Liver (tissue), 9 donors: Measurements from ENCODE around the gene PTGIS. TPM values are rescaled to one million over a fixed set of nuclear protein-coding genes. Genes with fewer than 3 reads are reported as not detected.

Experiments
- DNase-seq: peaks from one replicate; pipeline ENCODE4 v3.0.0-alpha.2; 2017; ENCODE audit warnings: low spot score
- H3K27ac ChIP-seq, 2 donors: one replicate each; pipeline ENCODE4 v1.7.0; 2013; ENCODE audit warnings: inconsistent platforms in 2 of 2, low read length in 2 of 2, control low read depth in 1 of 2, low read depth in 1 of 2, mild to moderate bottlenecking in 1 of 2
- H3K27me3 ChIP-seq, 4 donors: one replicate each; pipeline versions ENCODE4 v1.6.1 to v1.7.0; 2013; ENCODE audit warnings: low read length in 3 of 4, inconsistent platforms in 1 of 4, mild to moderate bottlenecking in 1 of 4, moderate library complexity in 1 of 4; ENCODE audit not compliant: control insufficient read depth in 4 of 4, insufficient read depth in 4 of 4
- H3K36me3 ChIP-seq, 4 donors: one replicate each; pipeline versions ENCODE4 v1.6.1 to v1.7.0; 2013; ENCODE audit warnings: low read length in 3 of 4, mild to moderate bottlenecking in 3 of 4, low read depth in 1 of 4, moderate library complexity in 1 of 4; ENCODE audit not compliant: control insufficient read depth in 4 of 4, insufficient read depth in 3 of 4
- H3K4me1 ChIP-seq, 4 donors: one replicate each; pipeline versions ENCODE4 v1.6.1 to v1.7.0; 2013; ENCODE audit warnings: low read length in 3 of 4, mild to moderate bottlenecking in 3 of 4, moderate library complexity in 1 of 4; ENCODE audit not compliant: control insufficient read depth in 4 of 4, insufficient read depth in 4 of 4
- H3K4me3 ChIP-seq, 3 donors: one replicate each; pipeline versions ENCODE4 v1.6.1 to v1.7.0; 2013; ENCODE audit warnings: low read length in 3 of 3, control low read depth in 1 of 3, low read depth in 1 of 3, mild to moderate bottlenecking in 1 of 3
- H3K9ac ChIP-seq, 2 donors: one replicate each; pipeline ENCODE4 v1.7.0; 2013; ENCODE audit warnings: low read length in 2 of 2, mild to moderate bottlenecking in 2 of 2, moderate library complexity in 2 of 2, control low read depth in 1 of 2, low read depth in 1 of 2
- H3K9me3 ChIP-seq, 4 donors: one replicate each; pipeline versions ENCODE4 v1.6.1 to v1.7.0; 2013; ENCODE audit warnings: low read length in 3 of 4; ENCODE audit not compliant: control insufficient read depth in 4 of 4
- ATF3 ChIP-seq: IDR thresholded peaks from 2 replicates; pipeline ENCODE4 v1.6.1; 2016; ENCODE audit warnings: antibody characterized with exemption
- EGR1 ChIP-seq, 2 donors: IDR thresholded peaks; 2 replicates each; pipeline ENCODE4 v1.6.1; 2016 to 2018; ENCODE audit warnings: antibody characterized with exemption in 2 of 2, low read depth in 2 of 2
- FOXA2 ChIP-seq: IDR thresholded peaks from 2 replicates; pipeline ENCODE4 v1.6.1; 2016; ENCODE audit warnings: antibody characterized with exemption
- GABPA ChIP-seq, 2 donors: IDR thresholded peaks in 1 of 2; conservative IDR thresholded peaks in 1 of 2; 2 replicates each; pipeline ENCODE4 v1.6.1; 2016; ENCODE audit warnings: antibody characterized with exemption in 2 of 2, mild to moderate bottlenecking in 1 of 2, moderate library complexity in 1 of 2
- HNF4A ChIP-seq, 2 donors: conservative IDR thresholded peaks; 2 replicates each; pipeline ENCODE4 v1.6.1; 2016; ENCODE audit warnings: antibody characterized with exemption in 2 of 2, mild to moderate bottlenecking in 2 of 2
- HNF4G ChIP-seq: IDR thresholded peaks from 2 replicates; pipeline ENCODE4 v1.6.1; 2016; ENCODE audit warnings: antibody characterized with exemption
- JUND ChIP-seq, 2 donors: IDR thresholded peaks; 2 replicates each; pipeline ENCODE4 v1.6.1; 2016; ENCODE audit warnings: antibody characterized with exemption in 2 of 2
- MAX ChIP-seq: IDR thresholded peaks from 2 replicates; pipeline ENCODE4 v1.6.1; 2016; ENCODE audit warnings: antibody characterized with exemption
- NR2F2 ChIP-seq: IDR thresholded peaks from 2 replicates; pipeline ENCODE4 v1.6.1; 2016; ENCODE audit warnings: antibody characterized with exemption
- RAD21 ChIP-seq, 2 donors: IDR thresholded peaks; 2 replicates each; pipeline ENCODE4 v1.6.1; 2016; ENCODE audit warnings: antibody characterized with exemption in 2 of 2, mild to moderate bottlenecking in 2 of 2
- REST ChIP-seq: IDR thresholded peaks from 2 replicates; pipeline ENCODE4 v1.6.1; 2016; ENCODE audit warnings: antibody characterized with exemption, mild to moderate bottlenecking
- RXRA ChIP-seq, 2 donors: IDR thresholded peaks; 2 replicates each; pipeline ENCODE4 v1.6.1; 2017 to 2018; ENCODE audit warnings: antibody characterized with exemption in 2 of 2, mild to moderate bottlenecking in 1 of 2
- SP1 ChIP-seq: IDR thresholded peaks from 2 replicates; pipeline ENCODE4 v1.6.1; 2018; ENCODE audit warnings: antibody characterized with exemption, mild to moderate bottlenecking
- TAF1 ChIP-seq: conservative IDR thresholded peaks from 2 replicates; pipeline ENCODE4 v1.6.1; 2016; ENCODE audit warnings: antibody characterized with exemption, mild to moderate bottlenecking
- YY1 ChIP-seq: IDR thresholded peaks from 2 replicates; pipeline ENCODE4 v1.6.1; 2016; ENCODE audit warnings: antibody characterized with exemption, mild to moderate bottlenecking
- WGBS: extraction: QIAGEN DNeasy Blood & Tissue Kit; methylation state at CpG from one replicate; pipeline ENCODE4 v1.1.7; 2013; 5-methylcytosine and 5-hydroxymethylcytosine counted together
- polyA plus RNA-seq, 2 donors: library from polyadenylated mRNA; stranded (reverse) in 1 of 2; unstranded in 1 of 2; fragments of 200-250 nt in 1 of 2; fragments of >200 nt in 1 of 2; fragmentation: Nextera tagmentation in 1 of 2; extraction: Ambion mirVana in 1 of 2; gene quantifications; one replicate each; pipeline versions ENCODE4 v1.2.1 to v1.2.3, GENCODE V29; 2013 to 2015
- total RNA-seq, 2 donors: library from RNA; depleted of rRNA; stranded (reverse); fragments of >200 nt; gene quantifications; one replicate each; pipeline ENCODE4 v1.2.3, GENCODE V29; 2014
- TF ChIP-seq, protein P1 (sequence below): IDR thresholded peaks from 2 replicates; pipeline ENCODE4 v1.6.1; 2016; ENCODE audit warnings: antibody characterized with exemption
- donor health status: healthy.
- donor health status: healthy.
- donor health status: healthy.
- donor health status: healthy.
- donor health status: healthy.

PTGIS gene
- total and polyA plus RNA-seq, 4 donors, result 2.2 to 6.3 (median 3.8) TPM

GRCh38 chr20:49516916-49517804 is 50.8 kb downstream of the PTGIS start:
- Histone ChIP-seq H3K4me1 (no peaks in the 10 kb centered on the region), H3K9me3 (no peaks in the 10 kb centered on the region), H3K36me3 (no peaks in the 10 kb centered on the region), H3K4me3 (no peak overlapping the region), H3K27ac (no peak overlapping the region), H3K9ac (no peak overlapping the region), H3K27me3 (no peaks in the 10 kb centered on the region)
- WGBS, result 78% methylated on average over 17 of the region's 17 CpGs
- DNase-seq, result no peak
- TF ChIP-seq HNF4A (conservative IDR thresholded peaks at IDR 0.05) (no peak), JUND (IDR thresholded peaks at IDR 0.05) (no peak), SP1 (no peak), REST (no peak), RAD21 (IDR thresholded peaks at IDR 0.05) (no peak), ATF3 (no peak), EGR1 (IDR thresholded peaks at IDR 0.05; ENCODE audit: low read depth in 2 of 2) (no peak), MAX (no peak), GABPA (IDR thresholded peaks at IDR 0.05 in 1 of 2, conservative IDR thresholded peaks at IDR 0.05 in 1 of 2) (no peak), HNF4G (no peak), FOXA2 (no peak)

GRCh38 chr20:49515586-49515985 is 52.4 kb downstream of the PTGIS start:
- WGBS, result 39% methylated on average over 3 of the region's 3 CpGs
- H3K27me3 ChIP-seq, result no peaks in the 10 kb centered on the region
- H3K36me3 ChIP-seq, result no peaks in the 10 kb centered on the region
- no peaks in the 10 kb centered on the region for H3K4me1 ChIP-seq
- TF ChIP-seq, protein P1, sequence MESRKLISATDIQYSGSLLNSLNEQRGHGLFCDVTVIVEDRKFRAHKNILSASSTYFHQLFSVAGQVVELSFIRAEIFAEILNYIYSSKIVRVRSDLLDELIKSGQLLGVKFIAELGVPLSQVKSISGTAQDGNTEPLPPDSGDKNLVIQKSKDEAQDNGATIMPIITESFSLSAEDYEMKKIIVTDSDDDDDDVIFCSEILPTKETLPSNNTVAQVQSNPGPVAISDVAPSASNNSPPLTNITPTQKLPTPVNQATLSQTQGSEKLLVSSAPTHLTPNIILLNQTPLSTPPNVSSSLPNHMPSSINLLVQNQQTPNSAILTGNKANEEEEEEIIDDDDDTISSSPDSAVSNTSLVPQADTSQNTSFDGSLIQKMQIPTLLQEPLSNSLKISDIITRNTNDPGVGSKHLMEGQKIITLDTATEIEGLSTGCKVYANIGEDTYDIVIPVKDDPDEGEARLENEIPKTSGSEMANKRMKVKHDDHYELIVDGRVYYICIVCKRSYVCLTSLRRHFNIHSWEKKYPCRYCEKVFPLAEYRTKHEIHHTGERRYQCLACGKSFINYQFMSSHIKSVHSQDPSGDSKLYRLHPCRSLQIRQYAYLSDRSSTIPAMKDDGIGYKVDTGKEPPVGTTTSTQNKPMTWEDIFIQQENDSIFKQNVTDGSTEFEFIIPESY, result no peak
- TF ChIP-seq SP1 (no peak), RAD21 (IDR thresholded peaks at IDR 0.05) (no peak), HNF4A (conservative IDR thresholded peaks at IDR 0.05) (no peak), FOXA2 (no peak), TAF1 (no peak), ATF3 (no peak), RXRA (IDR thresholded peaks at IDR 0.05) (no peak), YY1 (no peak), JUND (IDR thresholded peaks at IDR 0.05) (no peak), MAX (no peak), HNF4G (no peak), EGR1 (IDR thresholded peaks at IDR 0.05; ENCODE audit: low read depth in 2 of 2) (no peak), GABPA (IDR thresholded peaks at IDR 0.05 in 1 of 2, conservative IDR thresholded peaks at IDR 0.05 in 1 of 2) (no peak), NR2F2 (no peak)
- H3K9ac ChIP-seq, result no peak overlapping the region
- DNase-seq, result no peak
- no peak overlapping the region for H3K27ac ChIP-seq
- H3K9me3 ChIP-seq, result no peaks in the 10 kb centered on the region
- H3K4me3 ChIP-seq, result no peak overlapping the region
